NOMO-1 (cell line): ENCODE measurements around the gene XXYLT1.

Source experiments
- DNase-seq, 2 experiments: peaks; one replicate each; lab custom pipeline; 2025; ENCODE audit not compliant: unreplicated experiment in 2 of 2; lab: John Stamatoyannopoulos, UW

The XXYLT1 gene

DNA sequence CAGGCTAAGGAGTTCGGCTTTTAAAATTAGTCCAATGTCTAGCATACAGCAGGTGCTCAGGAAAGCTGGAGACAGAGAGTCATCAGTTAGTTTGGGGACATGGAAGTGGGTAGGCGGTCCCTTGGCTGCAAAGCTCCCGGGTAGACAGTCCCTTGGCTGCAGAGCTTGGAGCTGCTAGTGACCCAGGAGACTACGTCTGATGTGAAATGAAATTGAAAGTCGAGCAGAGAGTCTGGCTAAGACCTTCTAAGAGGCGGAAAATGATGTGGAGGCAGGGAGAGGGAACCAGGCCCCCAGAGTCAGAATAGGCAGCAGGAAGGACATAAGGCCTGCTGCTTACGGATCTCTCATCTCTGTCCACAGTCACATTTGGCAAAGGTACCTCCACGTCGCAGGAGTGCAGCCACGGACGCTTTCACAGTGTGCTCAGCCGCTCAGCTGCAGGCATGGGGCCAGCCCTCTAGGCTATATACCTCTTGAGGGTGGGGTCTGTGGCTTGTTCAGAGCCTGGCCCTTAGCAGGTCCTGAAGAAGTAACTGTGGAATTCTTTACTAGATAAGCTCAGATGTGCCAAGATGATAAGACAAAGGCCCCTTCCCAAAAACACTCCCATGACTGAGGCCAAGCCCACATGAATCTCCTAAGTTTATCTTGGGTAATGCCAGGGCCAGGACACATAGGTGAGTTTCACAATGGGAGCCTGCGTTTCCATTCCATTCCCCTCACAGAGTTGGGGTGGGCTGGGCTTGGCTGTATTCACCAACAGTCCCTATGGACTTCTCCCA lies 131.7 kb downstream of the XXYLT1 start:
- DNase-seq: no peak

DNA sequence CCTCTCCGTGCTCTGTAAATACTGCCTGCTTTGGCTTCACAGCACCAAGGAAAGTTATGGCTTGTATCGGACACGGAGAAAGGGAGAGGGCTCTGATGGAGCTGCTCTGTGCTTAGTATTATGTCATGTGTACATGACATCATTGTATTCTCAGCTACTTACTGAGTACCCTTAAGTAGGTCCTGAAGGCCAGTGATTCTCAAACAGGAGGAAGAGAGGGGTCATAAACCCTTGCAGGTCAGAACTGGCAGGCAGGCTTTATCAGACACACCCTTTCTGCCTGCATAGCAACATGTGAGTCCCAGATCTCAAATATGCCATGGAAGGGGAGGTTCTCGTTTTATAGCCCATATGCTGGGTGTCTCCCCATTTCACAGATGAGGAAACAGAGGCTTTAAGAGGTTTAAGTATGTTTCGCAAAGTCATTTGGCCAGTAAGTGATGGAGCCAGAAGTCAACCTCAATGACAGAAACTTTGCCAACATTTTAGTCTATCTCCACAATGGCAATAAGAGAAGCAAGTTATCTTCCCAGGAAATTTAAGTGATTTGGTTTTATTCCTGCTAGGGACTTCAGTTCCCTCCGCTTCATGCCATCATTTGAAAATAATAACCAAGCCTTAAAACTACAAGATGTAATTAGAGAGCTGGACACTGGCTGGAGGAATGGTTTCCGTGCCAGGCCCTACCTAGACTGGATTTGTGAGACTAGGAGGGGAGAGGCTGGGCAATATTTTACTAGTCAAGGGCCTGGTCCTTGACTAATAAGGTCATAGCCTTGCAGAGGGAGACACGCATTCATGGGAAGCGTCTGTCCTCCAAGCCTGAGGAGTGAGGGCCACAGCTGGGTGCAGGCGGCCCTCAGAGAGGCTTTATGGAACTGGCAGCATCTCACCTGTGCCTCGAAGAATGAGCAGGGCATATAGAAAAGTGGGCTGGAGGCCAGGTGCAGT lies 133.0 kb downstream of the XXYLT1 start:
- no peak for DNase-seq

DNA sequence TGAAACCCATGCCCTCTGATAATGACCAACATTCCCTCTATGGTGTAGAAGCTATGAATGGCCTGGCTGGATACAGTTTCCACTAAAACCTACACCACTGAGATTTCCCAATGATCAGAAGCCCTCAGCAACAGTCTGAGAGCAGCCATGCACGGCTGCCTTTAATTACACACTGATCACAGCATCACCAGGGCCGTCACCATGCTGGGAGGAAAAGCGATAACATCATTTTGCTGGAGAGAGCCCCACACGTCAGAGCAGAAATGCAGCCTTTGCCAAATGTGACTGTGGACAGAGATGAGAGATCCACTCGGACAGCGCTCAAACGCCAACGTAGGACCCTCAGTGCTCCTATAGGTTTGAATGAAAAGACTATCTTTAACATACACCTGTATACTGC lies 135.0 kb downstream of the XXYLT1 start:
- DNase-seq: no peak

DNA sequence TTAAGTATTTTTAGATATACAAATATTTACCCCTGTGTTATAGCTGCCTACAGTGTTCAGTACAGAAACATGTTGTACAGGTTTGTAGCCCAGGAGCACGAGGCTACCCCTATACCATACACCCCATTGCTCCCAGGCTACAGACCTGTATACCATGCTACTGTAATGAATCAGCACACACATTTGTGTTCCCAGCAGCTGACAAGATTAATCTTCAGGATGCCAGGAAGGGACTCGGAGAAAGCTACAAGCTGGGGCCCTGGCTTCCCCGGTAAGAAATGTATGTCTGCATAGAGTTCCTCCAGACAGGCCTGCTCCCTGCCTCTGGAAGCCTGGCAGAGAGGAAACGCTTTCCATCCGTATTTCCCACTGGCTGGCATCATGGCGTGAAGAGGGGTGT lies 136.5 kb downstream of the XXYLT1 start:
- DNase-seq: no peak

DNA sequence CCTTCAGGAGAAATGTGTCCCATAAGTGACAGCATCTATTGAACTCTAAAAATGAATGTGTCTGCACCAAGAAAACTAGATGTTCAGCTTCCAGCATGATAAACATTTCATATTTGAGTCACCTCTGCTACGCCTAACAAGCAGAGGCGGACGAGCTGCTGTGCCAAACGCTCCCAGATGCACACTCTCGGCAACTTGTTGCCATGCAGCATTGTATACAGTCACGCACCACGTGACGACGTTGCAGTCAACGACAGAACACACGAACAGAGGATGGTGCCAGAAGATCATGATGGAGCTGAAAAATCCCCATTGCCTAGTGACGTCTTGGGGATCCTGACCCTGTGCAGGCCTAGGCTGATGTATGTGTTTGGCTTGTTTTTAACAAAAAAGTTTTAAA lies 137.5 kb downstream of the XXYLT1 start:
- DNase-seq: no peak

DNA sequence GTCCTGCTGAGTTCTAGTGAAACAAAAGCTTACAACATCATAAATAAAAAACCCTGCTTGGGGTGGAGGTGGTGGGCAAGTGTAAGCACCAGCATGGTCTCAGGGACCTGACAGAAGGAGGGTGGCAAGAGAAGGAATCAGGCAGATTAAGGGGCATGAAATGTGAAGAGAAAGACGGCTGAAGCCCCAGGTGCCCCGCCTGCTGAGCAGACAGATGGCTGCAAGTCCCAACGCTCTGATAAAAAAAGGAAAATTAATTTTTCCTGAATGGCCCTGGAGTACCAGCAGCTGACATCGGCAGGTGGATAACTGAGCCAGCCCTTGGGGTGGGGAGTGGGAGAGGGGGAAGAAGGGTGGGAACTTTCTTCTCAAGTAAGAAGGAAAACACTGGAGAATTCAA lies 137.9 kb downstream of the XXYLT1 start:
- no peak for DNase-seq

DNA sequence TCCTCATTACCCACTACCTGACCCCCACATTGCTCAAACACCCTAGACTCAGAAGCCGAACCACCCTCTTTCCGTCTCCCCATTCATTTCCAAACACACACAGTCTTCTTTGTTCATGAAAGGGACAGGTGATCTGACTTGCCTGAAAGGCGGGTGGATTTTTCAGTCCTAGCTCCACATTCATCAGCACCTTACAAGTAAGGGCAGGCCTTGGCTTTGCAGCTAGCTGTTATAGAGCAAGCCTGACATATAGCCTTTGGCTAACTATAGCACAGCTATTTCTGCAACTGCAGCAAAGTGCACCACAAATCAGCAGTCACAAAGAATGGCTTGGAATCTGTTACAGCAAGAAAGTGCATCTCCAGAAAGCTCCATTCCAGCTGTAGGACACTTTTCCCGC lies 139.8 kb downstream of the XXYLT1 start:
- no peak for DNase-seq

DNA sequence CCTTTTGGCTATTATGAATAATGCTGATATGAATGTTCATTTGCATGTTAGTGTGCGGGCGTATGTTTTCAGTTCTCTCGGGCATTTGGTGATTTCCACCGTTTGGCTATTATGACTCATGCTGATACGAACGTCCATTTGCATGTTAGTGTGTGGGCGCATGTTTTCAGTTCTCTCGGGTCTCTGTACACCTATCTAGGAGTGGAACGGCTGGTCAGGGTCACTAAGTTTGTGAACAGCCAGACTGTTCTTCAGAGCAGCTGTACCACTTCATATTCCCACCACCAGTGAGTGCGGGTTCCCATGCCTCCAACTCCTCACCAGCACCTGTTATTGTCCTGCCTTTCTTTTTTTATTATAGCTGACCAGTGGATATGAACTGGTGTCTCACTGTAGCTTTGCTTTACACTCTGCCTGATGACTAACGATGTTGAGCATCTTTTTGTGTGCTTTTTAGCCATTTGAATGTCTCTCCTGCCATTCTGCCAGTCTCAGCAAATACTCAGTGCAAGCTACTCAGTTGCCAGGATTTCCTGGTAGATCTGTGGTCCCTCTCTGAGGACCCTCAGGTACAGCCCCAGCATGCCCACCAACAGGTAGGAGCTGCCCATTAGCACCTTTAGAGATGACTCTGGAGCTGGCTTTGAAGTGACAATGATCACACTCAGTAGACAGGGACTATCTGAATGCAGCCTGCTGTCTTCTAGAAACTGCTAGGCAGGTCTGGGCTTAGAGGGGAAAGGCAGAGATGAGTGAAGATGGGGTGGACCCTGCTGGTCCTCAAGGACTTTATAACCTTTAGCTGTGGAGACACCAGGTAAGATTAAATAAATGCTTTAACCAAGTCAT lies 141.1 kb downstream of the XXYLT1 start:
- no peak for DNase-seq

DNA sequence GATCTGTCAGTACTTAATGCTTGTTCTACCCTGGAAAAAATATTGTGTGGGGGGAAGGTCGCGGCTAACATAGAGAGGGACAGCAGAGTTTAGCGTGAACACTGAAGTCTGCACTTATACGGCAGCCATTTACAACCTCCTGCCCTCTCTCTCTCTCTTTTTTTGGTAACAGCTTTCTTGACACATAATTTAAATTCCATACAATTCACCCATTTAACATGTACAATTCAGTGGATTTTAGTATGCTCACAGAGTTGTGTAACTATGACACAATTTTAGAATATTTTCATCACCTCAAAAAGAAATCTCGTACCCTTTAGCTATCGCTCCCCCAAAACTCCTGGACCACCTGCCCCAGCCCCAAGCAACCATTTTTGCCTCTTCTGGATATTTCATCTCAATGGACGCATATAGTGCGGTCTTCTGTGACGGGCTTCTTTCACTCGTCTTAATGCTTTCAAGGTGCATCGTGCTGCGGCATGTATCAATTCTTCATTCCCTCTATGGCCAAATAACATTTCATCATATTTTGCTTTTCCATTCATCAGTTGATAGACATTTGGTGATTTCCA lies 141.8 kb downstream of the XXYLT1 start:
- no peak for DNase-seq

DNA sequence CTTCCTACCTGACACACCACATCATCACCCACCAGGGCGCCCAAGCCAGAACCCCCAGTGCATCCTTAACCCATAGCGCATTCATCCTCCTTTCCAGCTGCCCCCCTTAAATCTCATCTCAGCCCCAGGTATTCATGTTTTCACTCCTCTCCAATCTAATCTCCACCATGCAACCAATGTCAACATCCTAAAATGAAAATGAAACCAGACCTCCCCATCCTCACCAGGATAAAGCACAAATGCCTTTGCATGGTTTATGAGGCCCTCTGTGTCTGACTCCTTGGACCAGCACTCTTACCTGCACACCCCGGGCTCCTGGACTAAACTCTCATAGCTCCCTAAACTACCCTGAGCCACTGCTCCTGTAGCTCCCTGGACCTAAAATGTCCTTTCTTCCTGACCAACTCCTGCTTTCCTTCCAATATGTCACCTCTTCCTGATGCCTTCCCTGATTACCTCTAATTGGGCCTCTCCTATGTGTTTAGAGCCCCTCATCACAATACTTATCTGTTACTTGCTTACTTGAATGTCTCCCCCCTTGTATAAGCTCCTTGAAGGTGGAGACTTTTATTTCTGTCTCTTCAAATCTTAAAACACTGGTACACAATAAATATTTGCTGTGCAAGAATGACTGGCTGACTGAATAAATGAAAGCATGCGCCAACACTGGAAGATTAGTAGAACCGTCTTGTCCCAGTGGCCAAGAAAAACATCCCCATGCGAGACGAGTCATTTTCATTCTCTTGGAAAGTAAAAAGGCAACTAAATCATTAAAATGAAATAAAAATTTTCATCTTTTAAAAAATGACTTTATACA lies 142.5 kb downstream of the XXYLT1 start:
- DNase-seq: no peak

DNA sequence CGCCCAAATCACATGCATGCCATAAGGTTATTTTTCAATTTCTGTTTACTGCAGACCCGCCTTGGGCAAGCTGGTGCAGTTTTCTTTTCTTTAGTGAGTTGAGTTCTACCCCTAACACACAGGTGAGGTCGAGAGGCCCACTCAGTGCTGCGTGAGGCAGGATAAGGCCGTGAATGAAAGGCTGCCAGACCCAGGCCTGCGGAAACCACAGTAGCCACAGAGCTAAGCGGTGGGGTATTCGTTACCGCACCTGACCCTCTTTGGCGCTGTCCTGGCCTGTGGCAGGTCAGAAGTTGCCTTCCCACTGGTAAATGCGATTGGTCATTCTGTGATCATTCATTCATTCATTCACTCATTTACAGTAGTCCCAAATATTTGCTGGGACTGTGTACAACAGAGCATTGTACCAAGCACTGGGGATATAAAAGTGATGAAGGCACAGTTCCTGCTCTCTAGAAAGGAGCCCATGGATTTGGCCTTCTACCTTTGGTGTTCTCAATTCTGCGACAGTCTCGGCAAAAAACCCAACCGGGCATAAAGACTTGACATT lies 144.8 kb downstream of the XXYLT1 start:
- DNase-seq: no peak

DNA sequence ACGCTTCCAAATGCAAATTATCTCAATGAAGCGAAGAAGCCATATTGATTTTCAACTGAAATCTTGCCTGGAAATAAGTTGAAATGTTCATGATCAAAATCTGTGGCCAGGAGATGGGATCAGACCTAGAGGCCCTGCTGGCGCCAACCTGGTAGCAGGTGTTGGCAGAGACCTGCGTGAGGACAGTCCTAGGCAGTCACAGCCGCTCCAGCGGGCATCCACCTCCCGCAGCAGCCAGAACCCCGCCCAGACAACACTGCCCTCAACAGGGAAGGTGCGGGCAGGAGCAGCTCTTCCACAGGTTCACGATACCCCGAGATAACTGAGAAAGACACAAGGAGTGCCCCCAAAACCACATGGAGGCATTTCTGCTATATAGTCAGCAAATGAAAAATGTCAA lies 145.3 kb downstream of the XXYLT1 start:
- DNase-seq: no peak

DNA sequence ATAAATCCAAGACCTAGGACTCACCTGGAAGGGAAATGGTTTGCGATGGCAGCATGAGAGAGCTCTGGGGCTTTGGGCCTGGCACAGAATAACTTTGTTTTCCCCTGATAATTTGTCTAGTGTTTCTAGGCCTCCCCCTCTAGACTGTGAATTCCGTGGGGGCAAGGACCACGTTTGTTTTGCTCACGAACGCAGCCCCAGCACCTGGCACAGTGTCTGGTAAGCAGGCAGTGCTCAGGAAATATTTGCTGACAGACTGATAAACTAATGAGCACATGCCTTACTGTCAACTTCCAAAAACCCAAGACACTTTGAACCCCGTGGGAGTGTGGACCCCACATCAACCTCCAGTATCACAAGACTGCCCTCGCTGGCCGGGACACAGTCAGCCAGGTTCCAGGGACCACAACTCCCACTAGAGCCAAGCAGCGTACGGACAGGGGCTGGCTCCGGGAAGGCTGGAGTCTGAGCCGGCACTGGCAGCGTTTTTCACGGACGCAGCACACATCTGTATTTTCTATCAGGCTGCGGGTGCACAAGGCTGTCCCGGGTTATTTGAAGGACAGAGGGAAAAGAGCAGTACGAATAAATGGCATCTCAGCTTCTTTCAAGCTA lies 146.5 kb downstream of the XXYLT1 start:
- DNase-seq: no peak

DNA sequence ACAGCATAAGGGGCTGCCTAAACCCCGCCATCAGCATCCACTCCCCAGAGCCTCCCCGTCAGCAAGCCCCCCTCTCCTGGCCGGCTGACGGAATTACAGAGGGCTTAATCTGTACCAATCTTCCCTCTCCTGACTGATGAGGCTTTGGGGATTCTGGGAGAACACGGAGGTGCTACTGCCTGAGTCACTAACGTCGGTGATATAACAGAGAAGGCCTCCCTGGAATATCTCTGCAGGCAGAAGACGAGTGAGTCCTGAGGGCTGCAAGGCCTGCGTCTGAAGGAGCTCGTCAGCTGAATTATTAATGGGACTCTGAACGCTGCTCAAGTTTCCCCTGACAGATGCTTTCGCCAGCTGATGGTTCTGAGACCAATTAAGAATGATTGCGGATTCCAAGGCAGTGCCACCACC lies 147.7 kb downstream of the XXYLT1 start:
- no peak for DNase-seq

DNA sequence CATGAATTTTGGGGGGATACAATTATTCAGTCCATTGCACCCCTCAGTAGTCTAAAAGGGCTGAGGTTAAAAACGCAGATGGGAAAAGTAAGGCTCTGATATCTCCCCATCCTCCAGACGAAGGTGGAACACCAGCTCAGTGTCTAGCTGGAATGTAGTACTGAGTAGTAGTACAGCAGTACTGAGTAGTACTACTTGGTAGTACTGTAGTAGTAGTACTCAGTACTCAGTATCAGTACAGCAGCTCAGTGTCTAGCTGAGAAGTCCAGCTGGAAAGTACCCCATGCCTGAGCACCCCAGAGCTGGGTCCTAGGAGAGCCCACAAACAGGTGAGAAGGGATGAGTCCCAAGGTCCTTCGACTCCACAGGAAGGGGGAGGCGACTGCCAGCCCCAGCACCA lies 148.7 kb downstream of the XXYLT1 start:
- no peak for DNase-seq

DNA sequence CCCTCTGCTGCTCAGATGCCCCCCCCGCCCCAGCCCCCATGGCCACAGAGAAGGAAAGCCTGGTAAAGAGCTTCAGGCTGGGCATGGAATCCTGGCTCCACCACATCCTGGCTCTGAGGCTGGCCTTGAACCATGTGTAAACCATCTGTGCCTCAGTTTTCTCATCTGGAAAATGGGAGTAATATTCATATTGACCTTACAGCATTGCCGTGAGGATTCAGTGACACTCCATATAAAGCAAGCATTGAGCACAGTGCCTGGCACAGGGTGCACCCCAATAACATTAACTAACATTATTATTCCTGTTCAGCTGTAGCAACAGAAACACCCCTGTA lies 150.7 kb downstream of the XXYLT1 start:
- no peak for DNase-seq

DNA sequence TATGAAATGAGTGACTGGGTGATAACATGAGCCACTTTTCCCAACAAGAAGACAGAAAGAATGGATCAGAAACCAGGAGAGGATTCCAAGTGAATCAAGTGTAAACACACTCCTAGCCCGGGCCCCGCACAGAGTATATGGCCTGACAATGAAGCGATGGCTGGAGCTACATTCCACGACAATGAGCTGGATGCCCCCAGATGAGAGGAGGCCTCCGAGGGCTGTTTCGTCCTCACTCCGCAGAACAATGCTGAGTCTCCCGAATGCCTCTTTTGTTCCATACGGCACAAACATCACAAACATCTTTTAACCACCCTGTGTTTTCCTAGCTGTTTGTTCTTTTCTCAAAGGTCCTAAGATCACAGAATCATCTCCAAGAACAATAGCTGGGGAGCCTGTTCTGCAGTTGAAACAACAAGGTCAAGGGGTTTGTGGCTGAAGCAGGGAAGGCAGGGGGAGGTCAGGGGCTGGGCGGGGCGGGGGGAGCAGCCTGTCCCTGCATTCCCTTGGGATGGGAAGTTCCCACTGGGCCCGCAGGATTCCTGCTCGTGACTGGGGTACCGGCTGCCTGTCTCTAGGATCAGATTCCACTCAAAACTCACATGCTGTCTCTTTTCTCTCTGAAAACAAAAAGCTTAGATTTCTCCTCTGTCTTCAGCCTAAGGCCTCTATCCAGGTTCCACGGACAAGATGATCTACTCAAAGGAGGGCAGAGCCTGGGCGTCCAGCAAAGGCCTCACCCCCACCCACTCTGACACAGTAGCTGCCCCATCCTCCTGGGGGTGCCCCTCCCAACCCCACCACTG lies 151.3 kb downstream of the XXYLT1 start:
- no peak for DNase-seq

DNA sequence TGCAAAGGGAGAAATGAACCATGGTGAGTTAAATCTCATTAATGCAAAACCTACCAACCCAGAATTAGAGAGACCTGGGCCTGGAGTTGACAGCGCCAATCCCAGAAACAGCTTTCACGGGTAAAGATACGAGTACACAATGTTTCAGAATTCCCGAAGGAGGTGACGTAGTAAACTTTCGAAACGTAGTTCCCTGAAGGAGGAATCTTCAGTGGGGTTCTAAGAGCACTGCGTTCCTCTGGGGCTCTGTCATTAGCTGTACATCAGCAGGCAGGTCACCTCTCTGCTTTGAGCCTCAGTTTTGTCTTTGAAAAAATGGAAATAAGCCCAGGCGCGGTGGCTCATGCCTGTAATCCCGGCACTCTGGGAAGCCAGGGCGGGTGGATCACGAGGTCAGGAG lies 152.3 kb downstream of the XXYLT1 start:
- no peak for DNase-seq
